HG03354 (cell line): ENCODE results near the gene PAQR9.

Source experiments
- ATAC-seq: cut with Tn5 transposase; IDR thresholded peaks from one replicate; pipeline ENCODE4 v1.9.1; 2021; ENCODE audit warnings: mild to moderate bottlenecking; ENCODE audit not compliant: unreplicated experiment, poor library complexity, severe bottlenecking

The PAQR9 gene

DNA sequence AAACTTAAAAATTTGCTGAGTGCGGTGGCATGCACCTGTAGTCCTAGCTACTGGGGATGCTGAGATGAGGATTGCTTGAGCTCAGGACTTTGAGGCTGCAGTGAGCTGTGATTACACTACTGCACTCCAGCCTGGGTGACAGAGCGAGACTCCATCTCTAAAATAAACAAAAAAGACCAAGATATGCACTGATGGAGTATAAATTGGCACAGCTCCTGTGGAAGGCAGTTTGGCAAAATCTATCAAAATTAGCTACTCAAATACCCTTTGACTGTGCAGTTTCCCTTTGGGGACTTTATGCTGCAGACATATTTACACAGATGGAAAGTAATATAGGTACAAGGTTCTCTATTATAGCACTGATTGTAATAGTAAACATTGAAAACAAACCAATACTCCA, 19.8 kb upstream of the PAQR9 start:
- no peak for ATAC-seq

DNA sequence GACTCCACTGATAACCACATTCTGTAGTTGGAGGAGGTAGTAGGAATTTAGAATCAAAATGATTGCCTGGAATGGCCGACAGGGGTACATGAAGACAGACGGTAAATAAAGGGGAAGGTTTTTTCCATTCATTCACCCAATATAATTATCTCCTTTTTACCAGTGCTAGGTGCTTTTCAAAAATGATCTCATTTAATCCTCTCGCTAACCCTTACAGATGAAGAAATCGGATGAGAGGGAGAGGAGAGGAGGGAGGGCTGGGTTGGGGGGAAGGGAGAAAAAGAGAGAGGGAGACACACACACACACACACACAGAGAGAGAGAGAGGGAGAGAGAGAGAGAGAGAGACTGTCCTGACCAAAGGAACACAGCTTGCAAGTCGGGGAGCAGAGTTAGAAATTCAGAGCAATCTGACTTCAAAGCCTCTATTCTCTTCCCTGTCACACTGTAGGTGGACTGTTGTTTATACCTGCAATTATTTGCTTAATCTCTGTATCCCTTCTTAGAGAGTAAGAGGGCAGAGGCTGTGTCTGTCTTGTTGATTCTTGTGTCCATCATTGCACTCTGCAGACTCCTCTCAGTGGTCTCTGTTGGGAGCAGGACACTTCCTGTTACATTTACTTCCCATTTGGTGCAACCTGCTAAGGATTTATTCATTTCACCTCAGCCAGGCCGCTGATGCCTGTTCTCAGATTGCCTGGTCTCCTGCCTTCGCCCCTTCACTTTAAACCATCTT, 18.7 kb upstream of the PAQR9 start:
- ATAC-seq: no peak

DNA sequence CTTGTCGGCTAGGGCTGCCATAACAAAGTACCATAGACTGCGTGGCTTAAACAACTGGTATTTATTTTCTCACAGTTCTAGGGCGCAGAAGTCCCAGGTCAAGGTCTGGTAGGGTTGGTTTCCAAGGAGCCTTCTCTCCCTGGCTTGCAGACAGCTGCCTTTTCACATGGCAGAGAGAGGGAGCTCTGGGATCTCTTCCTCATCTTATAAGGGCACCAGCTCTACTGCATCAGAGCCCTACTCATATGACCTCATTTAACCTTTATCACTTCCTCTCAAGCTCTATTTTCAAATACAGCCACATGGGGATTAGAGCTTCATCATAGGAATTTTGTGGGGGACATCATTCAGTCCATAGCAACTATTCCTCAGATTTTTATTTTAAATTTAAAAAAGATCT, 17.6 kb upstream of the PAQR9 start:
- ATAC-seq: no peak

GRCh38 chr3:142977399-142977728, 13.9 kb upstream of the PAQR9 start:
- ATAC-seq: no peak

- ATAC-seq: no peak
Observed at GRCh38 chr3:142976621-142977398, 13.3 kb upstream of the PAQR9 start.

GRCh38 chr3:142975316-142975995, 12.0 kb upstream of the PAQR9 start:
- ATAC-seq: no peak

DNA sequence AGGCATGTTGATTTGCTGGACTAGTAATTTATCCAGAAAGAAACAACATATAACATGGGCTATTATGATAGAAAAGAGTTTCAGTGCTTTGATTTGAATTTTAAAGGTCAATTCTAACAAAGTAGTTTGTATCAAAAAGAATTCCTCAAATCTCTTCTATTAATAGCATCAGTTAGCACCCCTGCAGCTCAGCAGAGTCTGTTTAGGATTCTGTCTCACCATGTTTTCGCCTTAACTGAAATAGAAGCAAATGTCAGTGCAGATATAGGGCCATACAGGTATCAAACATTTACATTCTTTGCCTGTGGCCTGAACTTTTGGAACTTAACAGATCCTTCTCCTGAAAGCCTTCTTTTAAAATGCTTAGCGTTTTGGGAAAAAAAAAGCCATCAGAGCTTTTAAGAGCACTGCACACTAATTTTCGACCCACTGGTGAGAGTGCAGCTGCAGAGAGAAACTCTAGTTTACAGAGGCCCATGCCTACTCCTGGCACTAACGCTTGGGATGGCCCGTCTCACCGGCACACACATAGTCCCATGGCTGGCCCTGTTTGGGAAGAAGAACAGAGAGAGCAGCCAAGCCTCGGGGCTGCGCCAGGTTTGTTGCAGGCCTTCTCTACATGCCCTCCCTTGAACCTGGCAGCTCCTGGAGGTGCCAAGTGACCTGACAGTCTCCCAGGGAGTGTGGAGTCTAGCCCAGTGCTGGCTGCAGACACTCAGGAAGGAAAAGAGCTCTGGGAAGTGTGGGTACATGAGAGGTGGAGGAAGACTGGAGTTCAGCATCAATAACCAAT, 9.9 kb upstream of the PAQR9 start:
- no peak for ATAC-seq

GRCh38 chr3:142972092-142972753, 8.7 kb upstream of the PAQR9 start:
- ATAC-seq: no peak

DNA sequence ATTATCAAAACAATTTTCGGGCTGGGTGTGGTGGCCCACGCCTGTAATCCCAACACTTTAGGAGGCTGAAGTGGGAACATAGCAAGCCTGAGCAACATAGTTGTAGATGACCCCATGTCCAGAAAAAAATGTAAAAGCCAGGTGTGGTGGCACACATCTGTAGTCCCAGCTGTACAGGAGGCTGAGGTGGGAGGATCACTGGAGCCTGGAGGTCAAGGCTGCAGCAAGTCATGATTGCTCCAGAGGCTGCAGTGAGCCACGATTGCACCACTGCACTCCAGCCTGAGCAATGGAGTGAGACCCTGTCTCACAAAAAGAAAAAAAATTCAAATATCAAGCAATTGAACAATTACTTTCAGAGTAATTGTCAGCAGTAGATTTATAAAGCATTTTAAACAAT, 8.0 kb upstream of the PAQR9 start:
- no peak for ATAC-seq

- ATAC-seq: no peak
Observed at GRCh38 chr3:142968319-142969025, 5.0 kb upstream of the PAQR9 start.

- ATAC-seq: no peak
Observed at GRCh38 chr3:142966808-142967207, 3.3 kb upstream of the PAQR9 start.

DNA sequence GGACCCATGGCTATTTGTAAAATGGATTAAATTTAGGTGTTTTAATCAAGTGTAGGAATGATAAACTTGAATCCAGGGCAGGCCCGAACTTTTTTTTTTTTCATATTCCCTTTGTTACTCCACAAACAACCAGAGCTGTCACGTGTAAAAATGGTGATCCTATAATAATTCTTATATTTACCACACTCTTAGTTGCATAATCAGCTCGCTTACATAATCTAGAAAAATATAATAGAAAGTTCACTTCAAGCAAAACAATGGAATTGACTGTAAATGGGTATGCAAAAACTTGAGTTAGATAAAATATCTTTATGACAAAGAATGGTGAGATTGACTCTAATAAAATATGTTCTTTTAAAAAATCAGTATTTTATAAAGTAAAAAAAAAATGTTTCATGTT, 2.1 kb upstream of the PAQR9 start:
- ATAC-seq: no peak

DNA sequence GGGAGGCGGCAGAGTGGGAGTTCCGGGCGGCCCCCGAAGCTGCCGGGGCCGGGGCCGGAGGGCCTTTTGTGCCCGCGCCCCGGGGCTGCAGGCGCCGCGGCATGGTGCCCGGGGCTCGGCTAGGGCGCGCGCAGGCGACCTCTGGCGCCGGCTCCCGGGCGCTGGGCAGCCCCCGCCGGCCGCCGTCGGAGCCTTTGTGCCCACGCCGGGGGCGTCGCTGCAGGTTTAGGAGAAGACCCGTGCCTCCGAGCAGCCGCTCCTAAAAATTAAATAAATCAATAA, 299 bp downstream of the PAQR9 start:
- peak; percentile 30 for ATAC-seq

DNA sequence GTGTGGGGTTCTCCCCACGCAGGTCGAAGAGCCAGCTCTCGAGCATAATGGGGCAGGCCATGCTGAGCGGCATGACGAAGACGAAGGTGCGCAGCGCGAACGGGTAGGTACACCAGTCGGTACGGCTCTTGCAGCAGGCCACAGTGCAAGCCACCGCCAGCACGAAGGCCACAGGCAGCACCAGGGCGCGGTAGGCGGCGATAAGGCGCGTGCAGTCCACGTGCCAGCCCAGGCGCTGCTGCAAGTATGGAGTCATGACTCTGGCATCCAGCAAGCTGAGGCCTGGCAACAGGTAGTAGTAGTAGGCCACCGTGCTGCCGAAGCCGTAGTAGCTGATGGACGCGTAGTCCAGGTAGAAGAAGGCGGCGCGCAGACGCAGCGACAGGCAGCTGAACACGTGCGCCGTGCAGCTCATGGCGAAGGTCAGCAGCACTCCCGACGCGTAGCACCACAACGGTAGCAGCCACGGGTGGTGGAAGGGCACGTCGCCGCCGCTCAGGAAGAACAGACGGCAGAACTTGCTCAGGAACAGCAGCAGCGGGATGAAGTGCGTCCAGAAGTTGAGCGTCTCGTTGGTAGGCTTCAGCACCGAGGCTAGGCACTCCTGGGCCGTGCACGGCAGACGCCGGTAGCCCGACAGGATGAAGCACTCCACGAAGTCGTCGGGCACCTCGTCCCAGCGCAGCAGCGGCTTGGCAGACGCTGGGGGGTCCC, 797 bp downstream of the PAQR9 start:
- ATAC-seq: peak; percentile 14

DNA sequence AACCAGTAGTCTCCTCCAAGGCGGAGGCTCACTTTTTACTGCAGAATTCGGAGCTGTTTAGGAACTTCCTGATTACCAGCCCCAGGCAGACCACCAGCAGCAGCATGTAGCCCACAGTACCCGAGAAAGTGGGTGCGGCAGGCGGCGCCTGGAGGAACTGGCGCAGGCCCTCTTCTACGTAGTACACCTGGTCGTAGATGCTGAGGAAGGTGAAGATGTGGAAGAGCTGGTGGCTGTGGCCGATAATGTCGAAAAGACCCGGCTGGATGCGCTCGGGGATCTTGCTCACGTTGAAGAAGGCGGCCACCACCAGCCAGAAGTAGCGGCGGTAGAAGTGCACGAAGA, 1.3 kb downstream of the PAQR9 start:
- no peak for ATAC-seq

DNA sequence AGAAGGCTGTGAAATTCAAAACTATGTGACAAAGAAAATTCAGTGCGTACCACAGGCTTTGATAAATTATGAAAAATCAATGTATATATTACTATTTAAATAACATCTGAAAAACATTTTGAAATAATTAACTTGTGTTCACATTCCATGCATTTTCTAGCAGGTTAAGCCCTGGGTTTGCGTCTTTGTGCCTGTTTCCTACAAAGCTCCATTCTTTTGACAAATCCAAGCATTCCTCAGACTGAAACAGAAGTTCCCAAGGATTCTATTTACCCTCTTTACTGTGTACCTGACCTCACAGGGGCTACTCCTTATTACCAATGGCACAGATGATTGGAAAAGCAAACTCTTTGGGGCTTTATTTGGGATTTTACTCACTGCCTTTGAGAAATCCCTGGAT, 1.9 kb downstream of the PAQR9 start:
- no peak for ATAC-seq

GRCh38 chr3:142960322-142960850, 3.1 kb downstream of the PAQR9 start:
- no peak for ATAC-seq

DNA sequence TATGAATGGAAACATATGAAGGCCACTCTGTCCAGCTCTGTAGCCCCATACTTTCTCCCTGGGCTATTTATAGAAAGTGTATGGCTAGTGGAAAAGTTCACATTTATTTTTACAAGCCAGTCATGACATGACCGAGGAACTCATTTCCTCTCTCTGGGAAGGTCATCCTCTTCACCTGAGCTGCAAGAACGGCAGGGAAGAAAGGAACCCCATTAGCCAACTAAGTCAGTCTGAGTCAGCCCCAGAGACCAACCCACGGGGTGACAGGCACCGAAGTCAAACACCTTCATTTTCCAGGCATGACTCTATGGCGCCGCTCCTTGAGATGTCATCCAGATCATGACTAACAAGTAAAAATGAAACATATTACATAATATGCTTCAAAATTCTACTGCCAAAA, 4.8 kb downstream of the PAQR9 start:
- no peak for ATAC-seq

- ATAC-seq: no peak
Observed at GRCh38 chr3:142953443-142953842, 10.0 kb downstream of the PAQR9 start.
